Adrenal gland (tissue), 5 donors: ENCODE results near the gene KLC3.

Experiments
- CTCF ChIP-seq, 6 experiments: fragments of 450-650 bp in 4 of 6; fragments of 200-600 bp in 2 of 6; sonication (generic) in 1 of 6; IDR thresholded peaks; 1 replicate in 5 of 6; 2 replicates in 1 of 6; pipeline versions ENCODE4 v1.5.1 to v1.8.0; 2016 to 2021; ENCODE audit warnings: antibody characterized with exemption in 6 of 6, mild to moderate bottlenecking in 2 of 6, moderate library complexity in 1 of 6
- POLR2A ChIP-seq, 2 donors: fragments of 450-650 bp; IDR thresholded peaks; one replicate each; pipeline ENCODE4 v1.6.1; 2017; ENCODE audit warnings: antibody characterized with exemption in 2 of 2, mild to moderate bottlenecking in 2 of 2, moderate library complexity in 1 of 2
- donor health status: DM: no; HTN: no; CAD: no.

- no peak for TF ChIP-seq CTCF (IDR thresholded peaks at IDR 0.05)
- TF ChIP-seq POLR2A (IDR thresholded peaks at IDR 0.05), result no peak
These were observed 27.6 kb downstream of the KLC3 start for GRCh38 chr19:45368127-45368526.
